Measurements from ENCODE around the gene ANKRD36C.
"Not testable (repeated sequence)": the region's sequence is repeated elsewhere in the genome, so short reads cannot be mapped to it uniquely, and the experiment has no call there.

The ANKRD36C gene

DNA sequence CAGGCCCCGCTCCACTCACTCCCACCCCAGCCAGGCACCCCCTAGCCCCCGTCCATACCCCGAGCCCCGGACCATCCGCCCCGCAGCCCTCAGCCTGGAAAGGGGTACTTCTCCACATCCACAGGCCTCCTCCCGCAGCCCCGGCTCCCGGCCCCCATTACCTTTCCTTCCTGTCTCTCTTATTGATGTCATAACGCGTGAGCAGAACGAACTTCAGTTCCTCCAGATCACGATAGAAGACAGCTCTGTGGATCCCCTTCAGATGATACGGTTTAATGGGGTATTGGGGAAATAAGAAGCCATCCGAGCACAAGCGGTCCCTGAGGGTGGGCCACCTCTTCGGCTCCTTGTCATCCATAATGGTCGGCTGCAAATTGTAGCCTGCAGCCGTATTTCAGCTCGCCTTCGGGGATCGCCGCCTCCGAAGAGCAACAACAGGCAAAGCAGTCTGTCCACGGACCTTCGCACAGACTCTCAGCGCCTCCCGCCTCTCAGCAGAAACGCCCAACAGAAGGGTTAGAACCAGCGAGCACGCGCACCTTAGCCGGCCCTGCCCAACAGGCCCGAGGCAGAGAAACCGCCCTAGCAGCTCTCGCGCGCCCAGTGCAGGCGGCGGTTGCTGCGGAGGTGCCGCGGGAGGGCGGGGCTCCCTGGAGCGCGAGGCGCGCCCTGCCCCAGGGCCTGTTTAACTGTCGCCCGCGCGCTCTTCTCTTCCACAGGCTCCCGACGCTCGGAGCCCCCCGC is at the start of gene ANKRD36C:
TSS of gene ANKRD36C (minus strand) at position 474 of the 744 bp plus-strand sequence. CDS start at position 358, 116 bp downstream.
- DNase-seq (ENCODE audit: extremely low read depth in 1 of 2, low read depth in 1 of 2): peak in 1 of 2 donors; percentile 14

DNA sequence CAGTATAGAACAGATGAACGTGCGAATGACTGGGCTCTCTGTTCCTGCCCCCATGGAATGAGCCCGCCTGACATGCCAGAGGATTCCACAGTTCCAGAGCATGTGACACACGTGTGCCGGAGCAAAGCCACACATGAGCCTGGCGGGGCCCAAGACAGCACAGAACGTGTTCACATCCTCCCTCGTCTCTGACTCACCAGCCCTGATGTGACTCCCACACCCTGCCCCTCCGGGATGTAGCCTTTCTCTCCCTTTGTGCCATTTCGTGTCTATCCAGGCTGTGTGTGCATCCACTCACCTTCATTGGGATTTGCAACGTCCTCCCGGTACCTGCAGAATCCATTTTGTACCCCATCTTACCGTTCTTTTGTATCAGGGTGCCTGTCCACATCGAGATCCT is 43.9 kb upstream of the ANKRD36C start:
- not testable (repeated sequence) for DNase-seq (ENCODE audit: extremely low read depth in 1 of 2, low read depth in 1 of 2)

DNA sequence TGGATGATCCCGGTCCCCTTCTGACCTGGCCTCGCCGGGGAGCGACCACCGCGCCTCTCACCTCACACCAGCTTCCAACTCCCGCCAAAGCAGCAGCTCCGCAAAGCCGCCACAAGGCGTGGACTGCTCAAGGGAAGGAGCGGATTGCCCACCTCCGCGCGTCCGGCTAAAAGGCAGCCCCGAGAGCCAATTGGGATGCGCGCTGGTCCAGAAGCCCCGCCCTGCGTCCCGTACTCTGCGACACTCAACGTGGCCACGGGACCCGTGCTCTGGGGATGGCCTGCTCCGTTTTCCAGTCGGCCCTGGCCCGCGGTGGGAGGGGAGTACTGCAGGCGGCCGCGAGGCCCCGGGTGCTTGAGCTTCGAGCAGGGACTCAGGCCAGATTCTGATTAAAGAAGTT is 43.2 kb upstream of the ANKRD36C start, which contains the start of gene GPAT2:
TSS of gene GPAT2 (minus strand) at position 125 of the 400 bp plus-strand sequence. CDS start 2,557 bp downstream, outside the sequence.
- DNase-seq (ENCODE audit: extremely low read depth in 1 of 2, low read depth in 1 of 2): not testable (repeated sequence)

DNA sequence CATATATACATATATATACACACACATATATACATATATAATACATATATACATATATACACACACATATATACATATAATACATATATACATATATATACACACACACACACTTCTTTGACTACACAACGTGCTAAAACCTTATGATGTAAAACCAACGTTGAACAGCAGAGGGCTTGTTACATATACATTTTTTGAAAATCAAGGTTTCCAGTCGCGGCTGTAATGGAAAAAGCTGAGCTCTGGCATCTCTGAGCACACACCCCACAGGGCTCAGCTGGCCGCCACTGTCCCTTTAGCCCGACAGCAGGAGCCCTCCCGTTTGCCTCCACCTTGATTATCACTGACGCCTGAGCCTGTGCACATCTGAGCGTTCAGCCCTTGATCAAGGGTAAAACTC is 42.4 kb upstream of the ANKRD36C start:
- DNase-seq (ENCODE audit: extremely low read depth in 1 of 2, low read depth in 1 of 2): not testable (repeated sequence)

DNA sequence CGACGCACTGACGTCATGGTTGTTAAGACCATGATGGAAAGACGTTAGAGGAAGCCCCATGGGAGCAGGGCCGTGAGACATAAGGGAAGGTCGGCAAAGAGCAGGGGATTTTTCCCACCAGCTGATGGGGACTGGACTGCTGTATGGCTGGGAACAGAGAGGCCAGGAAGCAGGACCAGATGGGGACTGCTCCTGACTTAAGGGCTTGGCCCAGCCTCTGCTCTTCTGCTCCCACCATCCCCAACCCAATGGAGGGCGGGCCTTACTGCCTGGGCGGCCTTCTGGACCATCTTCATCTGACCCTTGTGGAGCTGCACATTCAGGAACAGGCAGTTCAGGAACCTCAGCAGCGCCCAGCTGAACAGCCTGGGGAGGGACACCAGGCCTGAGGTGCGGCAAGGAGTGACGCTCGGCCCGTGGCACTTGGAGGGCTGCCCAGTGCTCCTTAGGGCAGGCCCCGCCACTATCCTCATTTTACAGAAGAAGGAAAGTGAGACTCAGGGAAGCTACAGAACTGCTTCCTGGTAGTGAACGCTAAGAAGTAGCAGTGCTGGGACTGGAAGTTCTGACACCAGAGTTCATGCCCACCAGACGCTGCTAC is 36.2 kb upstream of the ANKRD36C start:
- DNase-seq (ENCODE audit: extremely low read depth in 1 of 2, low read depth in 1 of 2): not testable (repeated sequence)

DNA sequence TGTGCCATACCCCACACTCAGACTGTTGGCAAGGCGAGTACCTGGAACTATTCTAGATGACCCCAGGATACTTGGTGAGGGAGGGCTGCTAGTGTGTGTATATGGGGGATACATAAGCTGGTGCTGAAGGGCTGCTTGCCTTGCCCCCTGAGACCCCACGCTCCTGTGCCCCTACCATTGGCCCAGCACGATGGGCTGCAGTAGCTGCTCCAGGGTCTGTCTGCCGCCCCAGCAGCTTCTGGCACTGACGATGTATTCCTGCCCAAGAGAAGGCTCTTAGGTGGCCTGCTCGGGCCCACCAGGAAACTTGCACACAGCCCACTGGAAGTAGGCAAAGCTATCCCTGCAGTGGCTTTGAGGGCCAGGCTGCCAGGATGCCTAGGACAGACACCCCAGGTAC is 34.1 kb upstream of the ANKRD36C start:
- DNase-seq (ENCODE audit: extremely low read depth in 1 of 2, low read depth in 1 of 2): not testable (repeated sequence)

DNA sequence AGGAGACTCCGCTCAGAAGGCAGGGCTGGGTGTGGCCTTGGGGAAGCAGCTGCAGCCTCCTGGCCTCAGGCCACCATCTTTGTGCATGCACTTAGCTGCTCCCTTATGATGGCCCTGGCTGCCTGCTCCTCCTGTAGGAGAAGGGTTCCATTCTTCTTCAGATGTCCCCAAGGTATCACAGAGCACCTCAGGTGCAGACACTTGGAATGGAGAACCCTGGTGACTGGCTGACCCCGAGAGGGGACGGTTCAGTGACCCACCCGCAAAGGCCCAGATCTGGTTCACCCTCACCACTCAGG is 33.5 kb upstream of the ANKRD36C start:
- DNase-seq (ENCODE audit: extremely low read depth in 1 of 2, low read depth in 1 of 2): no peak

DNA sequence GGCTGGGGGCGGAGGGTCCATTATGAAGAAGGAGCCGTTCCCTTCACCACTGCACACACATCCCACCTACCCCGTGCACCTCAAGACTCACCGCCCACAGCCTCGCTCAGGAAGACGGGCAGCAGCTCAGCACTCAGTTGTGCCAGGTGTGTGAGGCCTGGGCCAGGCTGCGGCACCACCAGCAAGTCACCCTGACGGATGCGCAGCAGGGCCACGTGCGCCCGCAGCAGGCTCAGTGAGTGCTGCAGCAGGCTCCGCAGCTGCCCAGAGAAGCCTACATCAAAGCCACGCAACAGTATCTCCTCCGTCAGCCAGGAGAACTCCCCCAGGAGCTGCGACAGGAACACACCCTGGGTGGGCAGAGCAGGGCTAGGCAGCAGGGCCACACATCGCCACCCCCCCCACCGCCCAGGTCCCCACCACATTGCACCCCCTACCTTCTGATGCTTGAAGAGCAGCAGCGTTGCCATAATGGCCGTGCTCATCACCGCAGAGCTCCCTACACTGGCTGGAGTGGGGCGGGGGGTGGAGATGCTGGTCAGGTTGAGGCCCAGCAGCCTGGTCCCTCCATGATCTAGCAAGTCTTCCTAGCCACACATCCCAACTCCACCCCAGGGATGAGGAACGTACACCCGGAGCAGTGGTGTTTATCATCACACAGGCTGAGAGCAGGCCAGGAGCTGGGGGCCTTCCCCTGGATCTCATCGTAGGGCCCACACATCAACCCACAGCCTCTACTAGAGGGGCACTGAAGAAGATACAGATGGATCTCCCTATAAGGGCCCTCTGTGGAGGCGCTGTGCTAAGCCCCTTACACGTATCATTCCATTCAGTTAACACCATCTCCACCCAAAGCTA is 32.9 kb upstream of the ANKRD36C start:
- no peak for DNase-seq (ENCODE audit: extremely low read depth in 1 of 2, low read depth in 1 of 2)

DNA sequence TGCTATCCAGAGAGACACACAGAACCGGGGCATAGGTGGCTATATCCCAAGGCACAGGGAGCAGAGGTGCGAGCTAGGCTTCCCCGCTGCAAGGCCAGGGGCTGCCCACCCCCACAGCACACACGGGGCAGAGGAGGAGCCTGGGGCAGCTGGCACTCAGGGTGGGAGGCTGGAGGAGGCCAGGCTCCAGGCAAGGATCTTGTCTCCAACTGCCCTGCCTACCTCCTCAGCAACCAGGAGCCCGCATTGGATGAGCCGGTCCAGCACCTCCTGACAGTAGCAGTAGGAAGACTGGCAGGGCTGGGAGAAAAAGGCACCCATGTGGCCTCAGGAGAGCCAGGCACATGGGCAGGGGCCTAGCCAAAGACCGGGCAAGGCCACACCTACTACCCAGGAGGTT is 32.1 kb upstream of the ANKRD36C start:
- DNase-seq (ENCODE audit: extremely low read depth in 1 of 2, low read depth in 1 of 2): not testable (repeated sequence)

DNA sequence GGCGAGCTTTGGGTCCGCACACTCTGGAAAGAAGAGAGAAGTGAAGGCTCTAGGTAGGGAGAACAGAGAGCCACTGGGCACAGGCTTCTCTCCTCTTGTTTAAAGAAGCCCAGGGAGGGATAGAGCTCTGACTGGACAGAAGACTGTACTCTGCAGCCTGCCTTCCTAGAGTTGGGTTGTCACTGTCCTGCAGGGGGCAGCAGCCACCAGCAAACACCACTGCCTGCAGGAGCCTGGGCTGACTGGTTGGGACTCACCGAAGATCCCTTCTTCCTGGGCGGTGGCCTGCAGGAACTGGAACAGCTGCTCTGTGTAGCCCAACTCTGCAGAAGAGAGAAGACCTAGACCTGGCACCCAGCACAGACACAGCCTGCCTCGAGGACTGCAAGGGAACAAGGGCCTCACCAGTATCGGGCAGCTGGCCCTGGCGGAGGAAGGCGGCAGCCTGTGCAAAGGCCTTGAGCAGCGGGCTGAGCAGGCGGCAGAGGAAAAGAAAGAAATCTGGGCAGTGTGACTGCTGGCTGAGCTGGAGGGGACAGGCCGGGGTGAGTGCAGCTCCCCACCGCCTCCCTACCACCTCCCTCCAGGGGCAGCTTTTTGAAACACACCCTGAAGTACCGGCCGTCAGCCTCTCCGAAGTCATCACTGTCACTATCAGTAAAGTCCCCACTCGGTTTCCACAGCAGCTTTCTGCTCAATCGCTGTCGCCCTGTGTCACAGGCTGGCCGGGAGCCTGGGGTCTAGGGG is 31.2 kb upstream of the ANKRD36C start:
- DNase-seq (ENCODE audit: extremely low read depth in 1 of 2, low read depth in 1 of 2): peak; percentile 34 to 52

DNA sequence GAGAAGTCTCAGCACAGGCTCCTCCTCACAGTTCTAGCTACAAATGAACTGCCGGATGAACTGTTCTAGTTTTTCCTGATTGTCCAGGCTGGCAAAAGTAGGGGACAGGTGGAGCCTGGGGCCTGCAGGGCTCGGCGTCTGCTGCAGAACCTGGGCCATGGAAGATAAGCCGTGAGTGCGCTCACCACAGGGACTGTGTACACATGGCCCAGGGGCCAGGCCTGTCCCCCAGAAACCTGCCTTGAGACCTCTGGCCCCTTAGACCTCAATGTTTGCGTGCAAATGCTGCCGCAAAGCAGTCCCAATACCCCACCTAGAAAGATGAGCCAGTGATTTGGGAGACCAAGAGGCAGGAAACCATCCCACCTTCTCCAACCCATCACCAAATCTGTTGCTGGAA is 30.5 kb upstream of the ANKRD36C start:
- DNase-seq (ENCODE audit: extremely low read depth in 1 of 2, low read depth in 1 of 2): not testable (repeated sequence)

DNA sequence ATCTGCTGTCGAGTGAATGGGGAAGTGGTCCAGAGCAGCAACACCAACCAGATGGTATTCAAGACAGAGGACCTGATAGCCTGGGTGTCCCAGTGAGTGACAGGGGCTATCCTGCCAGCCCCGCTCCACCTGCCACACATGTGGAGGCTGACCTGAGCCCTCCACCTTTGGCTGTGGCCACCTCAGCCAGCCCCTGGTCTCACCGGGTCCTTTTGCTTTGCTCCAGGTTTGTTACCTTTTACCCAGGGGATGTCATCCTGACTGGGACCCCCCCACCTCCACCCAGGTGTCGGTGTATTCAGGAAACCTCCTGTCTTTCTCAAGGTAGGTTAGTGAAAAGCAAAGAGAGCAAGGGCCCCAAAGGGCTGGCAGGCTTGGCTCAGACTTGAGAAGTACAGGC is 29.5 kb upstream of the ANKRD36C start:
- DNase-seq (ENCODE audit: extremely low read depth in 1 of 2, low read depth in 1 of 2): not testable (repeated sequence)

DNA sequence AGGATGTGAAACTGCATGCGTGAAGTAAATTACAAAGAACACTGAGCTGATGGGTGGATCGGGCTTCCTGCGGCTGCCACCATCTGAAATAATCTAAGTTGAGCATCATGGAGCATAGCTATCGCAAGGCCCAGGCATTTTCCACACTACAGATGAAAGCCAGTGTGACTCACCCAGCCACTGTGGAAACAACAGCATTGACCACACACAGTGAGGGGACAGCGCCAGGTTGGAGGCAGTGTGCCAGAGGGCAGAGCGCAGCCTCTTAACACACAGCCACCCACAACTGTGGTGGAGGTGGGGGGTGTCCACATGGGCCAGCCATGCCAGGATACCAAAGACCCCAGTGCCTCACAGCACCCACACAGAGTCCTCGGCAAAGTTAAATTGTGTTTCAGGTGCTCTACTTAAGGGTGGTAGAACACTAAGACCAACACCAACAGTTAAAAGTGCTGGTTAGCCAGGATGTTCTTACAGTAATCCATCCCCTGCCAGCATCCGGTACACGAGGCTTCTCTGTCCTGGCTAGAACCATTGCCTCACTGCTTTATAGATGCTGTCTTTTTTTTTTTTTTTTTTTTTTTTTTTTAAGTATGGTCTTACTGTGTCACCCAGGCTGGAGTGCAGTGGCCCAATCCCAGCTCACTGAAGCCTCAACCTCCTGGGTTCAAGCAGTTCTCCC is 28.4 kb upstream of the ANKRD36C start:
- not testable (repeated sequence) for DNase-seq (ENCODE audit: extremely low read depth in 1 of 2, low read depth in 1 of 2)

DNA sequence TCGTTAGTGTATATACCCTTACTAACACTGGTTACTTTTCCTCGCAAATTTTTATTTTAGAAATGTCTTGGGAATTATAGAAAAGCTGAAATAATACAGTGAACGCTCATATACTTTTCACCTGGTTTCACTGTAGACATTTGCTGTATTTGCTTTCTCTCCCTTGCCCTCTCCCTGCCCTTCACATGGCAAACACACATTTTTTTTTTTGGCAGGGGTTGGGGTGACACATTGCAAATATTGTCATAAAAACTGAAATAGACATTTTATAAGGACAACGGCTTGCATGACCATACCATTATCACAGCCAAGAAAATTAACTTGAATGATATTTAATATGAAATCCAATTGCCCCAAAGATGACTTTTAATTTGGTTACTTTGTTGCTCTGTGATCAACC is 24.7 kb upstream of the ANKRD36C start:
- DNase-seq (ENCODE audit: extremely low read depth in 1 of 2, low read depth in 1 of 2): not testable (repeated sequence)

DNA sequence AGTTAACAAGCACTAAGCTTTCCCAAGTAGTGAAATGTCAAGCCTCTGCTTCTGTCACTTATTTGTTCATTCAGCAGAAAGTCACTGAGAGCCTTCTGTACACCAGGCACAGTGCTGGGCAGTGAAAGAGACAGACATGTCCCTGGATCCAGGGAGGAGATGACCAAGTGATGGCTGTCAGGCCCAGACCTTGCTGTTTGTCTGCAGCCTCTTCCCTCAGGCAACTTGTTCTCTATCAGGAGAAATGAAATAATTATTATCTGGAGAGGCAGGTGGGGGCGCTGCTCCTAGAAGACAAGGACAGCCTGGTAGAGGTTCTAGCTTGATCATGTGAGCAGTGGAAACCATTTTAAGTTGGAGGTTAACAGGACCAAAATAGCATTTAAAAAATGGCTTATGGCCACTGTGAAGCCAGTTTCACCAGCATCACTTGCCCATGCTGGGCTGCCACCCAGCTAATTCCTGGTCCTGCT is 21.2 kb upstream of the ANKRD36C start:
- not testable (repeated sequence) for DNase-seq (ENCODE audit: extremely low read depth in 1 of 2, low read depth in 1 of 2)

DNA sequence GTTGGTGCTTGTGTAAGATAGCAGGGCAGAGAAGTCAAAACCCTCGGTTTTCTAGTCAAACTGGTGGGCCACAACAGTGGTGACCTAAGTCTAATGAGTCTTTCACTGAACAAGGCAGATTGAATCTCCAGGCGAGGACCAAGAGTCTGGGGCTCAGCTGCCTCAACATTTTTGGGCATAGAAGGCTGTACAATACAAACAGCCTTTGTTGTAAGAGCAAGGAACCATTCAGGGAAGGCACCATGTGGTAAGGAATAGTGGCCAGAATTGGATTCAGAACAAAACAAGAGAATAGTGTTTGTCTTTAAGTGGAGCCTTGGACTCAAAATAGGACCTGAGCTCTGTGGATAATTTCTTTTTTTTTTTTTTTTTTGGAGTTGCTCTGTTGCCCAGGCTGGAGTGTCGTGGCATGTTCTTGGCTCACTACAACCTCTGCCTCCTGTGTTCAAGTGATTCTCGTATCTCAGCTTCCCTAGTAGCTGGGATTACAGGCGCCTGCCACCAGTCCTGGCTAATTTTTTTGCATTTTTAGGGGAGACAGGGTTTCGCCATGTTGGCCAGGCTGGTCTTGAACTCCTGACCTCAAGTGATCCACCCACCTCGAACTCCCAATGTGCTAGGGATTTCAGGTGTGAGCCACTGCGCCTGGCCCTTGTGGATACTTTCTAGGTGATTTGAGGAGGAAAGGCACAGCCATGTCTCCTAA is 20.6 kb upstream of the ANKRD36C start:
- not testable (repeated sequence) for DNase-seq (ENCODE audit: extremely low read depth in 1 of 2, low read depth in 1 of 2)

DNA sequence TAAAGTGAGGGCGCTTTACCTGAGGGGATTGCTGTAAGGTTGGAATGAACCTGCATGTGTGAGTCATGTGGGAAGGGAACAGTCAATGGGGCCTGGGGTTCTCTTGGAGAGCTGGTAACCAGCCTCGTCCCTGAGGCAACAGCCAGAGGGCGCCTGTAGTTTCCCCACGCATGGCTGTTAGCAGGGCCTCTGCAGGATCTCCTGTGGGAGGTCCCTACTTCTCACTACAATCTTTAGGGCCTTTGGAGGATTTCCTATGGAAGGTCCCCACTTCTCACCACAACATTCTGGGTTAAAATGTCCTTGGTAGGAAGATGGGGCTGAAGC is 19.5 kb upstream of the ANKRD36C start:
- DNase-seq (ENCODE audit: extremely low read depth in 1 of 2, low read depth in 1 of 2): not testable (repeated sequence)

DNA sequence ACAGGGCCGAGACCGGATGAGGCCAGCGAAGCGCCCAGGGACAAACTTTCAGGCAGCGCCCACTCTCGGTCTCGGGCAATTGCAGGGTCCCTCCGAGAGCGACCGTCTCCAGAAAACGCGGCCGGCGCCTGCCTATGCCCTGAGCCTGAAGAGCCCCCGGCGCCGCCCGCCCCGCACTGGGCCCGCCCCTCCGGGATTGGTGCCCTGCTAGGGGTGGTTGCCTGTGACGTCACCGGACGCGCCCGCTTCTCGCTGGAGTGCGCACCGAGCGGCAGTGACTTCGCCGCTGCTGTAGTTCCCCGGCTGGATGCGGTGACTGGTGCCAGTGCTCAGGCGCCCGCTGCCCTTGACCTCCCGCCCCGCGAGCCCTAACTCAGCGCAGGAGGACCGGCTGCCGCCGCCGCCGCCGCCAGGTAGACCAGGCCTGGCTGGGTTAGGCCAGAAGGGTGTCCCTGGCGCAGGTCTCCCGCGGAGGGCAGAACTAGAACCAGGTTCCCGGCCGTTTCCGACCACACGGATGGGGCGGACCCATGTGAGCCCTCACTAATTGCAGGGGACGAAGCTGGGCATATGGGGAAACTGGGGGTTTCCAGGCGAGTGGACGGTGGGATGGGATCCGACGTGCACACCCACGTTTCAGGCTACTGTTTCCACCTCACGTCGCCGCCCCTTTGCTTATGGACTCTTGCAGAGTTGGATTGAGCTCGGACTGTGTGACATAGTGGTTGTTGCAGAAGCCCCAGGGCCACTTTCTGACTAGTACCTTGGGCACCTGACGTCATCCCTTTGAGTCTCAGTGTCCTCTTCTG is 18.9 kb upstream of the ANKRD36C start:
- peak; percentile 95 for DNase-seq (ENCODE audit: extremely low read depth in 1 of 2, low read depth in 1 of 2)

DNA sequence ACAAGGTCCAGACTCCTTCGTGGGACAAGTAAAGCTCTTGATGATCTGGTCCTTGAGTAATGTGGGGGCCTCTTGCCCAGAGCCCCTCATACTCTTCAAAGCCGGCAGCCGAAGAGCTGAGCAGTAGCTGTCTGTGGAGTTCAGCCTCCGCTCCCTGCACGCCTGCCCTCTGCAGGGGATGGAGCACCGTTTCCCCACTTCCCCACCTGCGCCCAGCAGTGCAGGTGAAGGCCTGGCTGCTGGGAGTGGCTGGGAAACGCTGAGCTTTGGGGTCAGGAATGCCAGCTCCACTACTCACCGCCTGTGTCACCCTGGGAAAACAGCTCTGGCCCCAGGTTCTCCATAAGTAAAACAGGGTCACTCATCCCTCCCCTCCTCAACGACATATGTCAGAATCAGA is 18.2 kb upstream of the ANKRD36C start:
- not testable (repeated sequence) for DNase-seq (ENCODE audit: extremely low read depth in 1 of 2, low read depth in 1 of 2)
